Eye (tissue), 1 donor: ENCODE data around the gene PDCD6IP.

Experiments used
- DNase-seq: peaks from one replicate; pipeline ENCODE4 v3.0.0-alpha.2; 2015

PDCD6IP gene

DNA sequence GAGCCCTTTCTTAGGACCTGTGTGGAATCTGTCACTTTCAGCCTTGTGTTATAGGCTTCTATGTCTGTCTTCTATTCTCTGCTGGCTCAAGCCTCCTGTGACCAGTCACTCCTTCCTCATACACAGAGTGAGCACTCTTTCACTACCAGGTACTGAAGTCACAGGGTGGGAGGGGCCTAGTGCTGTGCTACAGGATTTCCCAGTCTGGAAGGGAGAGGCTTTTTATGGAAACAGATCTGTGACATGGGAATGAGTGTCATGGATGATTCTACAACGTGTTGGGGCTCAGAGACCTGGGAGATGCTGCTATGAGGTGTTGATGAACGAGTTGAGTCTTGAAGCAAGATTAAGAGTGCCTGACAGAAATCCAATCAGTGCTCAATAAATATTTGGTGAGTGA lies 100.5 kb downstream of the PDCD6IP start:
- DNase-seq: no peak

DNA sequence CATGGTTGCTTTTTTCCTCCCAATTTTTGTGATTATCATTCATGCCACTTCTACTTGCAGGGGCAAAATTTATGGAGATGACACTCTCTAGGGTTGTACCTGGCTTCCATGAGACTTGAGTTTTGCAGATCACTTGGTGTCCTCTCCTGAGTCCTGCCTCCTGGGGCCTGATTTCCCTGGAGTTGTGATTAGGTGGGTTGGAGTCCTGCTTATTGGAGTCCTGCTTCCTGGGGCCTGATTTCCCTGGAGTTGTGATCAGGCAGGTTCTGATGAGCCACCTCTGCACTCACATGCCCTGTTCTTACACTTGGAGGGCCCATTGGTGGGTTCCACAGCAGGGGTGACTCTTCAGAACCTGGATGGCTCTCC lies 102.0 kb downstream of the PDCD6IP start:
- DNase-seq: no peak

DNA sequence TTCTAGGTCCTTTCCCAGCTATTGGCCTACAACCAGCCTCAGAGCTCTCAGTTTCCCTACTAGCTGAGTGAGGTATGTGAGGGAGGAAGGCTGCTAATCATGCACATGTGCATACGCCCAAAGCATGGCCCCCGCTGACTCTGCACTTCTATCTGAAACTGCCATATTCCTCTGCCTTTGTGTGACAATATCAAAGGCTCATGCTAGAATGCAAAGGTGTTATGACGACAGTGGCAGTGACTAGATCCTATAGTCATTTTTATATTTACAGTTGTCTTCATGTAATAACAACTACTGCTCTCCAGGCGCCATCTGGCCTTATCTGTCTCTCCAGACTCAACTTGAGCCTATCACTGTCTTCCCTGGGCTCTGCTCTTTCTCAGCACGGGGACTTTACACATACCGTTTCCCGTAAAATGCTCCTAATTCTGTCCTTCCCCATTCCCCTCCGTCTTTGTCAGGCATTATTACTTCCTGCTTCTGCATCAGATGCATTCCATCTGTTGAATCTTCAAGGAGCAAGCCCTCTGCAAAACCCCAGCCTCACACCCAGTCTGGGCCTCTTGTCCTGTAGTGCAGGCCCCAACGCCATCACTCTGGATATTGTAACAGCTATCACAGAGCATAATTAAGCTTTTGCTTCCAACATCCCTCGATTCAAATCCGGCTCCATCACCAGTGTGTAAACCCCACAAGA lies 102.5 kb downstream of the PDCD6IP start:
- no peak for DNase-seq

DNA sequence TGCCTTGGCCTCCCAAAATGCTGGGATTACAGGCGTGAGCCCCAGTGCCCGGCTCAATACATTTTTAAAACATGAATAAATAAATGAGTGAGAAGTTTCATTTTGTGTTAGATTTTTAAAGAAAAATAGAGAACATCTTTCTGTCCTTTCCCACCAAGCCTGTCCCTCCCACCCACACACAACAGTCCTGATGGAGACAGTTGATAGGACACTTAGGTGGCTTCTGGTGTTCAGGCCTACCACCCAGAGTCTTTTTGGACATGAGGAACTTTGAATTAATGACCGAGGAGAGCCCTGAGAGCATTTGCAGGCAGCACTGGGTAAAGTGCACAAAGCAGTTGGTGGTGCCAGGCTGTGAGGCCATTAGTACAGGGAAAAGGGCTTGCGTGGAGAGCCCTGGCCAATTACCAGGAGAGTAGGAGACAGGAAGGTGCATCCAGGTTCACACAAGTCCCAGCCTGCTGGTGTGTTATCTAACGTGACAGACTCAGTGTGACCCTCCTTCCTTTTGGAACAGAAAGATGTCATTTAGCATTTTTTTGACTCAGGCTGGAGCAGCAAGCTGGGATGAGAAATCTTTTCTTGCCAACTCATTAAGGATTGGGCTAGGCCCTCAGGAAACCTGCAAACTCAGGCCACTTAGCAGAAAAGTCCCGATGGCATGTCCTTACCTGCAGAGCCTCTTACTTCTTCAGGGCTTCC lies 103.6 kb downstream of the PDCD6IP start:
- DNase-seq: no peak

DNA sequence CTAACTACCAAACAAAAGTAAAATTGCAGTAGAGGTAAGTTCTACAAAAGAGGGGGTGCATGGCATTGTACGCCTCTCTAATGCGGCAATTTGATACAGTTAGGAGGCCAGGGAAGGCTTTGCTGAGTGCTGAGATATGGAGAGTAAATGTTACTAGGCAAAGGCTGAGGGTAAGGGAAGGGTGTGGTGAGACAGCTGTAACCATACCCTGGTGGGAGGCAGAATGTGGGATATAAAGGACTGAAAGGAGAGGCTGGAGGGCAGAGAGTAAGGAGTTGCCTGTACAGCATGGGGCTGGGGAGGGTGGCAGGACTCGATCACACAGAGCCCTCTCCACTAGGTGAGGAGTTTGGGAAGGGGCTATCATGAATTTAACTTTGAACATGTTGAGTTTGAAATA lies 106.3 kb downstream of the PDCD6IP start:
- no peak for DNase-seq

DNA sequence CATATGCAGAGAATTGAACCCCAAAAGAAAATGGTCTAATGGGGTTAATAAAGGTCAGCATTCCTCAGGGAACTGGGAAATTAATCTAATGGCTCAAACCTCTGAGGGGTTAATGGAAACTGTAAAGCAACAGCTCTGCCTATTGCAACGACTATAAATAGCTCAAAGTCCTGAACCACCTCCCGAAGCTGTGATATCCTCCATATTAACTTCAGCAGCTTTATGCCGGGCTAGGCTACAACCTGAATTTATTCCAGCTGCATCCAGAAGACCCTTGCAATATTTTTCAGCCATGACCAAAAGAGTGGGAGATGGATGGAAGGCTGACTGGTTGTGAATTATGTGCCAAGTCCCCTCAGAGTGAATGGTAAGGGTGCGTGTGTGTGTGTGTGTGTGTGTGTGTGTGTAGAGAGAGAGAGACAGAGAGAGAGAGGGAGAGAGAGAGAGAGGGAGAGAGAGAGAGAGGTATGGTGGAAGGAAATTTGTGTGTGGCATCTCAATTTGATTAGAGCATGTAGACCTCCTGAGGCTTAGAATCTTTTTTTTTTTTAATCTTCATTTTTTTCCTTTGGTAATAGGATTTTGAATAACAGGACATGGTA lies 109.9 kb downstream of the PDCD6IP start:
- no peak for DNase-seq

DNA sequence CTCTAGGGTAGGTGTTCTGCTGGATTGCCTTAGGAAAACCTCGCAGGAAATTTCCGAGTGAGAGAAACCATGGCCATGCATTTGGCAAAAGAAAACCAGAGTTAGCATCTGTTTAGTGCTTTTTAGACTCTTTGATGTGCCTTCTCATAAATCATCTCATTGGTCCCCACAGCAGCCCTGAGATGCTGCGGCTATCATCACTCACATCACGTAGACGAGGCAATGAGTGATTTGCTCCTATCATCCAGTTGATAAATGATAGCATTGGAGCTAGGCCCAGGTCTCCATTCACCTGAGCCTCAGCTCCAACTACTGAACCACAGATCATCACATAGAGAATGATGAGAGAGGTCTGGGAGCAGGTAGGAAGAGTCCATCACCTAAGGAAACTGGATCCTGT lies 111.1 kb downstream of the PDCD6IP start:
- DNase-seq: no peak

DNA sequence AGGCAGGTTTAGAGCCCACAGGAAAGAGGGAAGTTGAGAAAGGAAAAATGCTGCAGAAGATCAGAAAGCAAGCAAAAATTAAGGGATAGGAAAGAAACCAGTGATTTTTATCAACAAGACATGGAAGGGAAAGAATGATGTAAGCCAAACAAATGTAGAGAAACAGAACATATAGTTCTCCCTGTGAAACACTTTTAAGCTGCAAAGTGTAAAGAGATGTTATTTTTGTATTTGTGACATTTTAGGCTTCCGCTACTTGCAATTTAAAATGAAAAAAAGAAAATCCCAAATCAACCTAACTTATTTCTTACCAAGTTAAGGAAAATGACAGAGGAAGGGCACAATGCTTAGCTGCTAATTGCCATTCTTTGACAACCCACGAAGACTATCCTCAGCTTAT lies 111.6 kb downstream of the PDCD6IP start:
- DNase-seq: no peak

DNA sequence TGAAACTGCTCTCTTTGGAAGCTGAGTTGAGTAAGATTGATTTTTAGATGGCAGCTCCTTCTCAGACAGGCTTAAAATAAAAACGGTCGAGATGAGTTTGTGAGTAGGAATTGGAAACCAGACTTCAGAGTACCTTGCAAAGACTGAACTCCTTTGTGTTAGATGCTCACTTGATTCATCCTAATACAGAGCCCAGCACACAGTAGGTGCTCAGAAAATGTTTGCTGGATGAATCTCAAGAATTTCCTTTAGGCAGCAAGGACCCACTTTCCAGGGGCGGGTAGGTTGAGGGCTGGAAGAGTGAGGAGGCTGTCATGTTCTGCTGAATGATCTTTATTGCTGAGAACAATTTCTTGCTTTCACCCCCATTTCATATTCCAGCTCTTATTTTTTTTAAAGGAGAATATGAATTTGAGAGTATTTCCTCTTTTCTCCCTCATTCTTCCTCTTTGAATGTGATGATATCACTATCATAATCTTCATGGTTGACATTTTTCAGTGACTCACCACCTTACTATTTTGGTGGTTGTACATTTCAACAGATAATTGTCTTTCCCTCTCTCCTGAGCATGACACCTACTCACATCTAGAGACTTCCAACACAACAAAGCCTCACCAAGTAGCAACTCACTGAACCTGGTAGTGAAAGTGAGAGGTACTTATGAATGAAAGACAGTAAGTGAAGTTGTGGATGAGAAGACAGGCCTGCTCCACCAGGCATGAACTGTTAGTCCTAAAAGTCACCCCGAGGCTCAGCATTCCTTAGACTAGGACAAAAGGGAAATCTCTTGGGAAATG lies 113.3 kb downstream of the PDCD6IP start:
- DNase-seq: no peak

DNA sequence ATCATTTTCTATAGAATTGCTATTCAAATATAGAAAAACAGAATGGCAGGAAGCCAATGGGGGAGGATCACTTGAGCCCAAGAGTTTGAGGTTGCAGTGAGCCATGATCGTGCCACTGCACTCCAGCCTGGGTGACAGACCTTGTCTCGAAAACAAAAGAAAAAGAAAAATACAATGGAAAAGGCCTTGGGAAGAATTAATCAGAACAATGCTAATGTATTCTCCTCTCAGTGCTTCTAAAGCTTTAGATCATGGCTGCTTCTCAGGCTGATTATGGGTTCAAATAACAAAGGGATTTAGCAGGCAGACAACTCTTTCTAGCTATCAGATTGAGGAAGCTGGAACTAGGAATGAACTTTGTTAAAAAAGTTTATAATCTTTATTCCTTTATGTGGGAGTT lies 115.8 kb downstream of the PDCD6IP start:
- DNase-seq: no peak

DNA sequence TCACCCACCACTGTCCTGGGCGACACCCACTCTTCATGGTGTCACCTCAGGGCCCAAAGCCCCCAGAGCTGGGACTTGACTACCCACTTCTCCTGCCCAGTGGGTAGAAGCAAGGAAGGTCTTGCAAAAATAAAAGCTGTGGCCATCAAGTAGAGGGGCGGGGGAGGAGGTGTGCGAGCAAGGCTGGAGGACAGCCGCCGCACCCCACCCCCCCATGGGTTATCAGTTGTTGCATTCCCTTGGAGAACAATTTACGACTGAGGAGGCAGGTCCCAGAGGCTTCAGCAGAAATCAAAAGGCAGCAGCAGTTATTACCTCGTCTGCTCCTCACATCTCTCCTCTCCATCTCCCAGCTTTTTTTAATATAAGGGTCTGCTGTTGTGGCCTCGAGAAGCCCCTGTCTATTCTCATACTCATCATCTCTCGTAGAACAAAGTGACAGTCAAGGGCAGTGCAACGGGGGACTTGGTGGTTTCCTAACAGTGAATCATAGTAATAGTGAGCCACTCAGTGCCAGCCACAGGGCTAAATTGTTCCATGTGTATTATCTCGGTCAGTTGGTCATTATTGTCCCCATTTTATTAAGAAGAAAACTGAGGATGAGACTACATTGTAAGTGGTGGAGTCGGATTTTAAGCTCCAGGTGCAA lies 116.4 kb downstream of the PDCD6IP start:
- DNase-seq: peak; percentile 53

DNA sequence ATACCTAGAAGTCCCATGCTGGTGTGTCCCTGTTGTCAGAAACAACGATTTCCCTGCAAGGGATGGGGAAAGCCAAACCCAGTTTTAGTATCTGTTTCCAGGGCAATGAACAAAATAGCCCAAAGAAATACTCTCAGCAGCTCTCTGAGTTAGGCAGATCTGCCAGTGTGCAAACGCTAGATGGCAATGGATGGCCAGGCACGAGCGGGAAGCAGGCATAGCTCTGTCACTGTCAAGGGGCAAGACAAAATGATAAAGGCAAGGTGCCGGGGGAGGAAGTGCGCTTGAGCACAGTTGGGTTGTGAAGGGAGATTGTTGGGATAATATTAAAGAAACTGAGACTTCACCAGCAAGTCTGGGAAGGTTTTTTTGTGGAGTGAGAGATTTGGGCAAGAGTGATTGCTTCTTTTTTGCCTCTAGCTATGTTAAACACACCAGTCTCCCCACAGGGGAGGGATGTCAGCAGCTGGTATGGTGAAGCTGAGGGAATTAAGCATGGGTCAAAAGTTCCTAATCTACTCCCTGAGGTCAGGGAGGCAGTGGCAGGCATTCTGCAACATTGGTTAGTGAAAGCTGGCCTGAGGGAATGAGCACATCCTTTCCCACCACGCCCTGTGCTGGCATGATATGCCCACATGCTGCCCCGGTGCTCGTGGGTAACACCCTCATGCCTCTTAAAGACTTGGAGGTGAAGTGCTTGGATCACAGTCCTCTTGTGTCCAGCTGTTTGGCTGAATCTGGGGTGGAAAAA lies 117.5 kb downstream of the PDCD6IP start:
- DNase-seq: peak; percentile 61

DNA sequence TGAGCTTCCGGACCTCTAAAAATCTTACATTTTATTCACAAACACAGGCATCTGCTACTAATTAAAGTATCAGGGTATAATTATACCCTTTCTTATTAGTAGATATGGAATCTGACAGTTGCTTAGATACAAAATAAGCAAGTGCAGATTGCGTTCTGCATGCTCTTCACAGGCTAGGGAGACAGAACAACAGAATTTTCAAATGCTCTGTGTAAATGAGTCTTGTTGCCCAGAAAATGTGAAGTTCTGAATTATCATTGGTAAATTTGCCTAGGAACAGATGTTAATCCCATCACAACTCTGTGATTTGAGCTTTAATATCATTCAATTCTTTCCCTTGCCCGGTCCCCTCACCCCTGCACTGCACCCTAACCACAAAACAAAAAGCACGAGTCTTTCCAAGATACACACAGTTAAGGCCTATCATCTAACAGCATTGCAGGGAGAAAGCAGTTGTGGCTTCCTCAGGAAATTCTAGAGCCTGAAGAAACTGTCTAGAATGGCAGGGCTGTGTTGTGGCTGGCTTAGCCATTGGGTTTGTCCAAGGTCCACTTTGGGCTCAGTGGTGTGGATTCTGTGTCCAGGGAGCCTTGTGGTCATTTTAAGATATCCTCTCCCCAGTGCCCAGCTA lies 119.8 kb downstream of the PDCD6IP start:
- no peak for DNase-seq
